ENCODE measurements around the gene ASNSD1. TPM values are rescaled to one million over a fixed set of nuclear protein-coding genes. Genes with fewer than 3 reads are reported as not detected.

Gene ASNSD1
- total and polyA plus RNA-seq, 2 of the 13 experiments (the other 11 are each of a cell fraction or from before 2014, with no cell fraction given), result 35.1 to 96.6 TPM

GRCh38 chr2:189613077-189613636 lies 48.1 kb upstream of the ASNSD1 start (continued):
- TF ChIP-seq ZBTB33 (CRISPR knock-in tag; IDR thresholded peaks at IDR 0.05) (no peak), ZNF547 (CRISPR knock-in tag; IDR thresholded peaks at IDR 0.05) (no peak), ZNF709 (CRISPR knock-in tag; IDR thresholded peaks at IDR 0.05) (no peak), FOXP4 (CRISPR knock-in tag; IDR thresholded peaks at IDR 0.05) (0 out of 2 replicates have a peak, but pooled peaks have one; percentile 40), DRAP1 (CRISPR knock-in tag; IDR thresholded peaks at IDR 0.05) (peak; percentile 17; the same call in 1 of the 2 replicates), PRDM4 (CRISPR knock-in tag; IDR thresholded peaks at IDR 0.05; ENCODE audit: borderline replicate concordance) (no peak), ZBTB37 (CRISPR knock-in tag; IDR thresholded peaks at IDR 0.05) (no peak), ZNF383 (CRISPR knock-in tag; IDR thresholded peaks at IDR 0.05; ENCODE audit: borderline replicate concordance) (no peak), FUBP1 (CRISPR knock-in tag; IDR thresholded peaks at IDR 0.05; ENCODE audit: borderline replicate concordance) (no peak), SNAPC4 (CRISPR knock-in tag; IDR thresholded peaks at IDR 0.05) (no peak)

Measured in HepG2 (cell line).